ENCODE measurements around the gene RPS6KA3. TPM values are rescaled to one million over a fixed set of nuclear protein-coding genes. Genes with fewer than 3 reads are reported as not detected.

Gene RPS6KA3
- total and polyA plus RNA-seq, 2 donors (not counting 1 experiment from before 2014, with no cell fraction given), result 17.0 to 63.0 TPM

DNA sequence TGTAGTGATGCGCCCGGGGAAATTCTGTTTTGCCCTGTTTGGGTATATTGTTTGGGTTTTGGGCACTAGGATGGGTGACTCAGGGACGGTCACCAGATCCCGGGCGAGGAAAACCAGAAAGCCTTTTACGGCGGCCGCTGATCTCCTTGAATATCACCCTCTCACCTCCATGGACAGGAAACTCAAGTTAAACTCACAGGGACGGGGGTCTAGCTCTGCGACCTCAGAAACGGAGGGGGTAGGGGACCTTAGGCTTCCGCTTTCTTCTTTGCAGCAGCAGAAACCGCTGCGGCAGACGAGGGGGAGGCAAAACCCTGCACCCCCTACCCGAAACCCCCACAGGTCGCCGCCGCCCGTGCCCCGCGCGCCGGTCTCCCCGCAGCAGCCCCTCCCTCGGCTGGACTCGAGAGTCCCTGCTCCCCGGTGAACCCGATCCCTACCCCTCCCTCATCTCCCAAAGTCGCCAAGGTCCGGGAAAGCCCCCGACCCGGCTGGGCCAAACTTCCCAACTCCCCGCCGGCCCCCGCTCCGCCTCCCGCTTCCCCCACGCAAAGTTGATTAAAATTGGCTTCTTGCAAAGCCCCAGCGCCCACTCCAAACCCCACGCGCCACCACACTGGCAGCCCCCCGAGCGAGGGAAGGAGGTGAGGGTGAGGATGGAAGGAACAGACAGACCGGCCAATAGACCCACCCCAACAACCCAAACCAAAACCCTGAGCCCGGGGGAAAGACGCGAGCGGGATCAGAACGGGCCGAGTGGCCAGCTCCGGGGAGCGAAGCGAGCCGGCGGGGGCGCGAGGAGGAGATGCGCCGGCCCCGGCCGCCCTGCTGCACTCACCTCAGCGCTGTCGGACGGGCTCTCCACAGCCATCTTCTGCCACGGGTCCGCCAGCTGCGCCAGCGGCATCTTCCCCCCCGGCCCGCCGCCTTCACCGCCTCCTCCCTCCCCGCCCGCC lies 705 bp downstream of the RPS6KA3 start:
- peak; percentile 6 for ATAC-seq (ENCODE audit: low read depth)
- POLR2A ChIA-PET, result interaction anchor here (1.3 kb wide), 1 partner anchor 11 kb away, joined by 4 read pairs; no protein-coding TSS in a partner anchor
- Mint-ChIP-seq H3K27ac (peak overlapping the region; percentile 96), H3K4me3 (peak overlapping the region; percentile 98), H3K9me3 (ENCODE audit: insufficient read depth) (no peaks in the 10 kb centered on the region), H3K4me1 (peaks cover 26% of the 10 kb centered on the region), H3K27me3 (no peaks in the 10 kb centered on the region)
- peaks cover 0 to 2% of the 10 kb centered on the region in 2 experiments for H3K36me3 ChIP-seq (replicated peaks in 1 of 2; ENCODE audit: control extremely low read depth in 1 of 2, control insufficient read depth in 1 of 2, extremely low read depth in 1 of 2, insufficient read depth in 2 of 2, low read length in 1 of 2)
- intact Hi-C loops (cut with micrococcal nuclease), result loop anchor here (2.0 to 10.0 kb wide), 5 partner anchors 49 to 1841 kb away; partner anchors contain the start of genes CDKL5, CNKSR2 and RS1
- H3K27ac ChIP-seq (ENCODE audit: low read length in 2 of 2), result peak overlapping the region; percentile 62 to 80
- peaks cover 22 to 29% of the 10 kb centered on the region in 2 donors for H3K4me1 ChIP-seq (ENCODE audit: control insufficient read depth in 2 of 2, insufficient read depth in 2 of 2, low read length in 2 of 2)
- peak overlapping the region; percentile 78 for H3K4me2 ChIP-seq (replicated peaks; ENCODE audit: low read depth, low read length, poor library complexity, severe bottlenecking)
- CTCF ChIA-PET, result no interaction called here
- H3K9ac ChIP-seq (ENCODE audit: low read length), result peak overlapping the region; percentile 83
- 0% methylated on average over 21 of the region's 75 CpGs for WGBS (ENCODE audit: insufficient coverage)
- H3K27me3 ChIP-seq (replicated peaks in 1 of 4; ENCODE audit: control extremely low read depth in 1 of 4, control insufficient read depth in 3 of 4, insufficient read depth in 4 of 4, low read length in 3 of 4), result no peaks in the 10 kb centered on the region
- DNase-seq, result peak; percentile 58
- no peak for TF ChIP-seq EZH2 (IDR thresholded peaks at IDR 0.05; ENCODE audit: borderline replicate concordance, insufficient read depth, low read depth, low read length, poor library complexity, severe bottlenecking)
- TF ChIP-seq, protein P1, sequence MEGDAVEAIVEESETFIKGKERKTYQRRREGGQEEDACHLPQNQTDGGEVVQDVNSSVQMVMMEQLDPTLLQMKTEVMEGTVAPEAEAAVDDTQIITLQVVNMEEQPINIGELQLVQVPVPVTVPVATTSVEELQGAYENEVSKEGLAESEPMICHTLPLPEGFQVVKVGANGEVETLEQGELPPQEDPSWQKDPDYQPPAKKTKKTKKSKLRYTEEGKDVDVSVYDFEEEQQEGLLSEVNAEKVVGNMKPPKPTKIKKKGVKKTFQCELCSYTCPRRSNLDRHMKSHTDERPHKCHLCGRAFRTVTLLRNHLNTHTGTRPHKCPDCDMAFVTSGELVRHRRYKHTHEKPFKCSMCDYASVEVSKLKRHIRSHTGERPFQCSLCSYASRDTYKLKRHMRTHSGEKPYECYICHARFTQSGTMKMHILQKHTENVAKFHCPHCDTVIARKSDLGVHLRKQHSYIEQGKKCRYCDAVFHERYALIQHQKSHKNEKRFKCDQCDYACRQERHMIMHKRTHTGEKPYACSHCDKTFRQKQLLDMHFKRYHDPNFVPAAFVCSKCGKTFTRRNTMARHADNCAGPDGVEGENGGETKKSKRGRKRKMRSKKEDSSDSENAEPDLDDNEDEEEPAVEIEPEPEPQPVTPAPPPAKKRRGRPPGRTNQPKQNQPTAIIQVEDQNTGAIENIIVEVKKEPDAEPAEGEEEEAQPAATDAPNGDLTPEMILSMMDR (IDR thresholded peaks at IDR 0.05), result no peak
- H3K4me3 ChIP-seq (ENCODE audit: control extremely low read depth in 1 of 5, extremely low read depth in 1 of 5, insufficient read depth in 1 of 5, low read depth in 2 of 5, low read length in 4 of 5), result peak overlapping the region; percentile 57 to 83 (median 77)
- H2AFZ ChIP-seq (ENCODE audit: insufficient read depth, low read depth, low read length, poor library complexity, severe bottlenecking), result peak overlapping the region; percentile 41
- peaks cover 44% of the 10 kb centered on the region for H3K79me2 ChIP-seq (ENCODE audit: control insufficient read depth, insufficient read depth, low read length)
- H4K20me1 ChIP-seq (ENCODE audit: control insufficient read depth, insufficient read depth, low read length, poor library complexity, severe bottlenecking), result no peaks in the 10 kb centered on the region
- H3K9me3 ChIP-seq (ENCODE audit: control extremely low read depth in 1 of 3, control insufficient read depth in 2 of 3, insufficient read depth in 1 of 3, low read length in 2 of 3), result no peaks in the 10 kb centered on the region
